B cell (primary cell): ENCODE measurements around the gene EPB41L5.

Experiments
- EZH2 ChIP-seq: IDR thresholded peaks from 2 replicates; pipeline ENCODE4 v1.6.1; 2012; ENCODE audit warnings: borderline replicate concordance, low read depth, mild to moderate bottlenecking, moderate library complexity, low read length; ENCODE audit not compliant: insufficient read depth, poor library complexity, severe bottlenecking
- TF ChIP-seq, protein P1 (sequence below): fragments of 200-600 bp; IDR thresholded peaks from one replicate; pipeline ENCODE4 v1.8.0; 2022; ENCODE audit warnings: antibody characterized with exemption, mild to moderate bottlenecking

DNA sequence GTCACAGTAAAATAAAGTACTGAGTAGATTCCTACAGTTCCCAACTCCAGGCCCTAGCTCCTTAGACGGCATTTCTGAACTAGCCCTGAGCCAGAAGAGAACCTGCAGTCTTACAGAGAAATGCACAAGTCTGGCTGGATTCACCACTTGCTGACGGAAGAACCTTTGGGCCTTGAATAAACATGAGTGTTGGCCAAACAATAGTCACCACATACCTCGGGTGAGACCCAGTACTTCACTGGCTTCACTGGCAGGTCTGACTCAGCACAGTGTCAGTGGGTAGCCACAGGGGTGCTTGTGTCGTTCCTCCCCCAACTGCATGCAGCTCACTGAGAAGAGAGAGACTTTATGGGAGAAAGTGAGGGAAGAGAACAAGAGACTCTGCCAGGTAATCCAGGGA, 121.4 kb downstream of the EPB41L5 start:
- TF ChIP-seq, protein P1, sequence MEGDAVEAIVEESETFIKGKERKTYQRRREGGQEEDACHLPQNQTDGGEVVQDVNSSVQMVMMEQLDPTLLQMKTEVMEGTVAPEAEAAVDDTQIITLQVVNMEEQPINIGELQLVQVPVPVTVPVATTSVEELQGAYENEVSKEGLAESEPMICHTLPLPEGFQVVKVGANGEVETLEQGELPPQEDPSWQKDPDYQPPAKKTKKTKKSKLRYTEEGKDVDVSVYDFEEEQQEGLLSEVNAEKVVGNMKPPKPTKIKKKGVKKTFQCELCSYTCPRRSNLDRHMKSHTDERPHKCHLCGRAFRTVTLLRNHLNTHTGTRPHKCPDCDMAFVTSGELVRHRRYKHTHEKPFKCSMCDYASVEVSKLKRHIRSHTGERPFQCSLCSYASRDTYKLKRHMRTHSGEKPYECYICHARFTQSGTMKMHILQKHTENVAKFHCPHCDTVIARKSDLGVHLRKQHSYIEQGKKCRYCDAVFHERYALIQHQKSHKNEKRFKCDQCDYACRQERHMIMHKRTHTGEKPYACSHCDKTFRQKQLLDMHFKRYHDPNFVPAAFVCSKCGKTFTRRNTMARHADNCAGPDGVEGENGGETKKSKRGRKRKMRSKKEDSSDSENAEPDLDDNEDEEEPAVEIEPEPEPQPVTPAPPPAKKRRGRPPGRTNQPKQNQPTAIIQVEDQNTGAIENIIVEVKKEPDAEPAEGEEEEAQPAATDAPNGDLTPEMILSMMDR = no peak
- TF ChIP-seq EZH2 = no peak
